IPS-18a (cell line): Measurements from ENCODE around the gene LARP4B.

ENCODE experiments used
- H3K27ac ChIP-seq: one replicate; pipeline ENCODE4 v1.5.1; 2013; ENCODE audit warnings: low read length
- H3K27me3 ChIP-seq: one replicate; pipeline ENCODE4 v1.6.1; 2013; ENCODE audit warnings: mild to moderate bottlenecking, low read length; ENCODE audit not compliant: control insufficient read depth, insufficient read depth
- H3K36me3 ChIP-seq: one replicate; pipeline ENCODE4 v1.6.1; 2013; ENCODE audit warnings: low read depth, low read length; ENCODE audit not compliant: control insufficient read depth
- H3K4me1 ChIP-seq: one replicate; pipeline ENCODE4 v1.6.1; 2013; ENCODE audit warnings: low read depth, low read length; ENCODE audit not compliant: control insufficient read depth
- H3K4me3 ChIP-seq: one replicate; pipeline ENCODE4 v1.5.1; 2013; ENCODE audit warnings: low read length
- H3K9ac ChIP-seq: one replicate; pipeline ENCODE4 v1.6.1; 2013; ENCODE audit warnings: mild to moderate bottlenecking, low read length, moderate library complexity
- H3K9me3 ChIP-seq: one replicate; pipeline ENCODE4 v1.6.1; 2013; ENCODE audit warnings: low read depth, low read length; ENCODE audit not compliant: control insufficient read depth

The LARP4B gene

GRCh38 chr10:920450-920849 is 11.1 kb downstream of the LARP4B start:
- no peaks in the 10 kb centered on the region for H3K27me3 ChIP-seq
- H3K9ac ChIP-seq, result no peak overlapping the region
- H3K36me3 ChIP-seq, result no peaks in the 10 kb centered on the region
- no peak overlapping the region for H3K4me3 ChIP-seq
- H3K4me1 ChIP-seq, result no peaks in the 10 kb centered on the region
- no peak overlapping the region for H3K27ac ChIP-seq
- no peaks in the 10 kb centered on the region for H3K9me3 ChIP-seq

GRCh38 chr10:919481-919880 is 12.0 kb downstream of the LARP4B start:
- Histone ChIP-seq H3K36me3 (no peaks in the 10 kb centered on the region), H3K4me3 (no peak overlapping the region), H3K27me3 (no peaks in the 10 kb centered on the region), H3K9me3 (no peaks in the 10 kb centered on the region), H3K9ac (no peak overlapping the region), H3K27ac (no peak overlapping the region), H3K4me1 (no peaks in the 10 kb centered on the region)

- no peaks in the 10 kb centered on the region for H3K9me3 ChIP-seq
- H3K27ac ChIP-seq, result no peak overlapping the region
- H3K36me3 ChIP-seq, result no peaks in the 10 kb centered on the region
- no peaks in the 10 kb centered on the region for H3K27me3 ChIP-seq
- no peak overlapping the region for H3K4me3 ChIP-seq
- no peak overlapping the region for H3K9ac ChIP-seq
- H3K4me1 ChIP-seq, result no peaks in the 10 kb centered on the region
Observed at GRCh38 chr10:917999-918398, 13.5 kb downstream of the LARP4B start.

GRCh38 chr10:917416-917720 is 14.1 kb downstream of the LARP4B start:
- Histone ChIP-seq H3K9me3 (no peaks in the 10 kb centered on the region), H3K9ac (no peak overlapping the region), H3K27ac (no peak overlapping the region), H3K4me1 (no peaks in the 10 kb centered on the region), H3K27me3 (no peaks in the 10 kb centered on the region), H3K36me3 (no peaks in the 10 kb centered on the region), H3K4me3 (no peak overlapping the region)

GRCh38 chr10:916716-917415 is 14.6 kb downstream of the LARP4B start:
- H3K9me3 ChIP-seq, result no peaks in the 10 kb centered on the region
- peaks cover 1% of the 10 kb centered on the region for H3K36me3 ChIP-seq
- no peak overlapping the region for H3K4me3 ChIP-seq
- no peaks in the 10 kb centered on the region for H3K4me1 ChIP-seq
- H3K9ac ChIP-seq, result no peak overlapping the region
- no peak overlapping the region for H3K27ac ChIP-seq
- no peaks in the 10 kb centered on the region for H3K27me3 ChIP-seq

GRCh38 chr10:909831-910230 is 21.7 kb downstream of the LARP4B start:
- Histone ChIP-seq H3K27me3 (no peaks in the 10 kb centered on the region), H3K36me3 (peaks cover 15% of the 10 kb centered on the region), H3K9me3 (no peaks in the 10 kb centered on the region), H3K27ac (no peak overlapping the region), H3K4me3 (no peak overlapping the region), H3K4me1 (no peaks in the 10 kb centered on the region), H3K9ac (no peak overlapping the region)

GRCh38 chr10:905972-906371 is 25.5 kb downstream of the LARP4B start:
- Histone ChIP-seq H3K4me1 (no peaks in the 10 kb centered on the region), H3K36me3 (peaks cover 9% of the 10 kb centered on the region), H3K27me3 (no peaks in the 10 kb centered on the region), H3K9me3 (no peaks in the 10 kb centered on the region), H3K27ac (no peak overlapping the region), H3K4me3 (no peak overlapping the region), H3K9ac (no peak overlapping the region)

GRCh38 chr10:905503-905902 is 26.0 kb downstream of the LARP4B start:
- H3K9me3 ChIP-seq, result no peaks in the 10 kb centered on the region
- H3K27ac ChIP-seq, result no peak overlapping the region
- peaks cover 9% of the 10 kb centered on the region for H3K36me3 ChIP-seq

GRCh38 chr10:904403-904802 is 27.1 kb downstream of the LARP4B start:
- H3K9me3 ChIP-seq, result no peaks in the 10 kb centered on the region
- H3K36me3 ChIP-seq, result peaks cover 9% of the 10 kb centered on the region
- H3K4me1 ChIP-seq, result no peaks in the 10 kb centered on the region
- H3K27ac ChIP-seq, result no peak overlapping the region
- no peak overlapping the region for H3K4me3 ChIP-seq
- H3K9ac ChIP-seq, result no peak overlapping the region
- H3K27me3 ChIP-seq, result no peaks in the 10 kb centered on the region

More at GRCh38 chr10:905503-905902, 26.0 kb downstream of the LARP4B start:
- H3K4me3 ChIP-seq, result no peak overlapping the region
- no peak overlapping the region for H3K9ac ChIP-seq
- H3K4me1 ChIP-seq, result no peaks in the 10 kb centered on the region
- H3K27me3 ChIP-seq, result no peaks in the 10 kb centered on the region

GRCh38 chr10:898141-898540 is 33.4 kb downstream of the LARP4B start:
- H3K27me3 ChIP-seq, result no peaks in the 10 kb centered on the region
- H3K9me3 ChIP-seq, result no peaks in the 10 kb centered on the region
- no peak overlapping the region for H3K4me3 ChIP-seq
- no peak overlapping the region for H3K9ac ChIP-seq
- H3K36me3 ChIP-seq, result no peaks in the 10 kb centered on the region
- H3K27ac ChIP-seq, result no peak overlapping the region
- no peaks in the 10 kb centered on the region for H3K4me1 ChIP-seq

GRCh38 chr10:896982-897381 is 34.5 kb downstream of the LARP4B start:
- no peaks in the 10 kb centered on the region for H3K36me3 ChIP-seq
- no peak overlapping the region for H3K27ac ChIP-seq
- H3K9me3 ChIP-seq, result no peaks in the 10 kb centered on the region
- no peaks in the 10 kb centered on the region for H3K27me3 ChIP-seq
- no peak overlapping the region for H3K4me3 ChIP-seq
- no peaks in the 10 kb centered on the region for H3K4me1 ChIP-seq
- H3K9ac ChIP-seq, result no peak overlapping the region

- H3K27me3 ChIP-seq, result no peaks in the 10 kb centered on the region
- no peak overlapping the region for H3K9ac ChIP-seq
- H3K9me3 ChIP-seq, result no peaks in the 10 kb centered on the region
Observed at GRCh38 chr10:895324-895723, 36.2 kb downstream of the LARP4B start.

More at GRCh38 chr10:895324-895723, 36.2 kb downstream of the LARP4B start:
- Histone ChIP-seq H3K27ac (no peak overlapping the region), H3K36me3 (no peaks in the 10 kb centered on the region), H3K4me1 (no peaks in the 10 kb centered on the region), H3K4me3 (no peak overlapping the region)
